HG03159 (cell line): Measurements from ENCODE around the gene BRD7.

Experiments
- ATAC-seq: cut with Tn5 transposase; IDR thresholded peaks from one replicate; pipeline ENCODE4 v1.9.1; 2021; ENCODE audit warnings: mild to moderate bottlenecking, moderate library complexity; ENCODE audit not compliant: unreplicated experiment

BRD7 gene

GRCh38 chr16:50274326-50275097 is 94.3 kb downstream of the BRD7 start:
- peak; percentile 44 for ATAC-seq

GRCh38 chr16:50273888-50274325 is 94.9 kb downstream of the BRD7 start:
- ATAC-seq, result peak; percentile 68

GRCh38 chr16:50273382-50273690 is 95.5 kb downstream of the BRD7 start:
- no peak for ATAC-seq

GRCh38 chr16:50272687-50273381 is 96.0 kb downstream of the BRD7 start:
- no peak for ATAC-seq

- no peak for ATAC-seq
Observed at GRCh38 chr16:50272111-50272571, 96.6 kb downstream of the BRD7 start.

- ATAC-seq, result no peak
Observed at GRCh38 chr16:50271148-50272041, 97.4 kb downstream of the BRD7 start.

- ATAC-seq, result no peak
Observed at GRCh38 chr16:50270510-50271147, 98.2 kb downstream of the BRD7 start.

GRCh38 chr16:50269769-50270509 is 98.8 kb downstream of the BRD7 start:
- ATAC-seq, result no peak

GRCh38 chr16:50269061-50269705 is 99.6 kb downstream of the BRD7 start:
- no peak for ATAC-seq

- no peak for ATAC-seq
Observed at GRCh38 chr16:50268352-50268751, 100.4 kb downstream of the BRD7 start.

GRCh38 chr16:50267651-50268050 is 101.1 kb downstream of the BRD7 start:
- ATAC-seq, result no peak

- ATAC-seq, result no peak
Observed at GRCh38 chr16:50267151-50267631, 101.6 kb downstream of the BRD7 start.

GRCh38 chr16:50266337-50267091 is 102.3 kb downstream of the BRD7 start, which contains the start of gene ADCY7:
Gene ADCY7 (plus strand): TSS chr16:50266551. CDS start chr16:50288180, 21,629 bp downstream.
- ATAC-seq, result peak; percentile 87
